Smooth muscle cell (in vitro differentiated cells): Measurements from ENCODE around the gene ROBO1. TPM values are rescaled to one million over a fixed set of nuclear protein-coding genes. Genes with fewer than 3 reads are reported as not detected.
A peak's percentile ranks its signal among the peaks of the same experiment; 100 is the strongest.

Experiments used
- DNase-seq: peaks from one replicate; lab custom pipeline; 2025; ENCODE audit not compliant: unreplicated experiment; lab: John Stamatoyannopoulos, UW
- H2AFZ ChIP-seq: fragments of 200-600 bp; sonication (generic); 2 replicates; pipeline ENCODE4 v1.6.0; 2016; ENCODE audit warnings: antibody characterized with exemption, low read depth, mild to moderate bottlenecking
- H3F3A ChIP-seq: fragments of 200-600 bp; sonication (generic); 2 replicates; pipeline ENCODE4 v1.6.0; 2017; ENCODE audit warnings: antibody characterized with exemption, low read depth
- H3K27ac ChIP-seq: fragments of 200-600 bp; sonication (generic); 2 replicates; pipeline ENCODE4 v1.5.1; 2016; ENCODE audit warnings: low read depth, mild to moderate bottlenecking
- H3K27me3 ChIP-seq: fragments of 200-600 bp; sonication (generic); 2 replicates; pipeline ENCODE4 v1.6.1; 2016; ENCODE audit warnings: low read depth, mild to moderate bottlenecking
- H3K36me3 ChIP-seq: fragments of 200-600 bp; sonication (generic); 2 replicates; pipeline ENCODE4 v1.5.1; 2016; ENCODE audit warnings: low read depth
- H3K4me1 ChIP-seq: fragments of 200-600 bp; sonication (generic); 2 replicates; pipeline ENCODE4 v1.5.1; 2016; ENCODE audit warnings: low read depth
- H3K4me2 ChIP-seq: fragments of 200-600 bp; sonication (generic); 2 replicates; pipeline ENCODE4 v1.6.0; 2016; ENCODE audit warnings: mild to moderate bottlenecking
- H3K4me3 ChIP-seq: fragments of 200-600 bp; sonication (generic); 2 replicates; pipeline ENCODE4 v1.5.1; 2016; ENCODE audit warnings: mild to moderate bottlenecking
- H3K79me2 ChIP-seq: fragments of 200-600 bp; sonication (generic); 2 replicates; pipeline ENCODE4 v1.6.0; 2016; ENCODE audit warnings: low read depth, mild to moderate bottlenecking
- H3K9ac ChIP-seq: fragments of 200-600 bp; sonication (generic); 2 replicates; pipeline ENCODE4 v1.6.0; 2016; ENCODE audit warnings: low read depth
- H3K9me3 ChIP-seq: fragments of 200-600 bp; sonication (generic); replicated peaks from 2 replicates; pipeline ENCODE4 v1.5.1; 2016; ENCODE audit warnings: low read depth
- H4K20me1 ChIP-seq: fragments of 200-600 bp; sonication (generic); 2 replicates; pipeline ENCODE4 v1.6.0; 2016; ENCODE audit warnings: low read depth
- WGBS: methylation state at CpG from one replicate; pipeline ENCODE4 v1.1.7; 2016; ENCODE audit warnings: low lambda C conversion rate; 5-methylcytosine and 5-hydroxymethylcytosine counted together
- polyA plus RNA-seq: library from polyadenylated mRNA; unstranded; fragments of >200 nt; fragmentation: Nextera tagmentation; extraction: Ambion mirVana; gene quantifications from 2 replicates; pipeline ENCODE4 v1.2.1, GENCODE V29; 2016
- total RNA-seq: library from RNA; depleted of rRNA; stranded (reverse); fragments of >200 nt; gene quantifications from 2 replicates; pipeline ENCODE4 v1.2.3, GENCODE V29; 2014
- TF ChIP-seq, protein P1 (sequence below): fragments of 200-600 bp; sonication (generic); IDR thresholded peaks from 2 replicates; pipeline ENCODE4 v1.5.1; 2017; ENCODE audit warnings: borderline replicate concordance, mild to moderate bottlenecking, antibody characterized with exemption; ENCODE audit not compliant: insufficient read depth, poor library complexity, severe bottlenecking

Gene ROBO1
- total and polyA plus RNA-seq, 2 experiments from 2014 or later = 30.5 to 79.5 TPM

DNA sequence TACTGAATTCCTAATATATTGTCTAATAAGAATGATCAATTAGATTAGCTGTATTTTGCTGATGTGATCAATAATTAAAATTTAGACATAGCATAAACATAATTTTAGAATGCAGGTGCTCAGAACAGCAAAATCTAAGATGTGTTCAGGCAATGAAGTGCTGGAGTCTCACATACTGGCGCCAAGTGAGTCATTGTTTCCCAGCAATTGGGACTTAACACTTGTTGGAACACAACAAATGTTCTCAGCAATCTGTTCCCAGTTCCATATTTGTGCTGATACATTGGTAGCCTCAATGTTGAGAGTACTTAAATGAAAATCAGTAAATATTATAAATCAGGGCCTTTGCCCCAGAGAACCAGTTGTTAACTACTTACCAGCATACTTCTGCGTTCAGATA lies 619.0 kb downstream of the ROBO1 start:
- WGBS = 90% methylated on average over 2 of the region's 2 CpGs
- Histone ChIP-seq H3F3A (no peaks in the 10 kb centered on the region), H3K9ac (no peak overlapping the region), H3K4me3 (no peak overlapping the region), H3K27ac (no peak overlapping the region), H2AFZ (no peak overlapping the region), H3K27me3 (no peaks in the 10 kb centered on the region), H3K79me2 (no peaks in the 10 kb centered on the region), H3K36me3 (no peaks in the 10 kb centered on the region), H3K4me2 (no peak overlapping the region), H3K4me1 (no peaks in the 10 kb centered on the region), H3K9me3 (no peaks in the 10 kb centered on the region), H4K20me1 (no peaks in the 10 kb centered on the region)
- TF ChIP-seq, protein P1, sequence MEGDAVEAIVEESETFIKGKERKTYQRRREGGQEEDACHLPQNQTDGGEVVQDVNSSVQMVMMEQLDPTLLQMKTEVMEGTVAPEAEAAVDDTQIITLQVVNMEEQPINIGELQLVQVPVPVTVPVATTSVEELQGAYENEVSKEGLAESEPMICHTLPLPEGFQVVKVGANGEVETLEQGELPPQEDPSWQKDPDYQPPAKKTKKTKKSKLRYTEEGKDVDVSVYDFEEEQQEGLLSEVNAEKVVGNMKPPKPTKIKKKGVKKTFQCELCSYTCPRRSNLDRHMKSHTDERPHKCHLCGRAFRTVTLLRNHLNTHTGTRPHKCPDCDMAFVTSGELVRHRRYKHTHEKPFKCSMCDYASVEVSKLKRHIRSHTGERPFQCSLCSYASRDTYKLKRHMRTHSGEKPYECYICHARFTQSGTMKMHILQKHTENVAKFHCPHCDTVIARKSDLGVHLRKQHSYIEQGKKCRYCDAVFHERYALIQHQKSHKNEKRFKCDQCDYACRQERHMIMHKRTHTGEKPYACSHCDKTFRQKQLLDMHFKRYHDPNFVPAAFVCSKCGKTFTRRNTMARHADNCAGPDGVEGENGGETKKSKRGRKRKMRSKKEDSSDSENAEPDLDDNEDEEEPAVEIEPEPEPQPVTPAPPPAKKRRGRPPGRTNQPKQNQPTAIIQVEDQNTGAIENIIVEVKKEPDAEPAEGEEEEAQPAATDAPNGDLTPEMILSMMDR = no peak
- DNase-seq = no peak

DNA sequence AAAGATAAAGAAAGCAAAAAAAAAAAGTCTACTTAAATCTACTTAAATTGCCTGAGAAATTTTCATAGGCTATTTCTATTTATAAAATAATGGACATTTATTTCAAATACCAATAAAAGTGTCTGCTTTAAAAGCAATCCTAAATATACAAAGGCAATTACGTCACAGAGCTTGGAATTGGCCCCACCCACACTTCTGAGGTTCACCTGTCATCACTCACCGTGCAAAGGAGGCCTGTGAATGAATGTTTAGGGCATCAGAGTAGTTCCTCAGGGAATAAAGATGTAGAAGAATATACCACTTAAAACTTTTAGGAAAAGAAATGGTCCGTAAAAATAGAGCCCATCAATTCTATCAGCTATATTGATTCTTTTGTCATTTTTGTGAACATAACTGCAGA lies 621.8 kb downstream of the ROBO1 start:
- Histone ChIP-seq H3K9me3 (no peaks in the 10 kb centered on the region), H3K4me2 (no peak overlapping the region), H3K27ac (no peak overlapping the region), H3K4me3 (no peak overlapping the region), H3K79me2 (no peaks in the 10 kb centered on the region), H4K20me1 (no peaks in the 10 kb centered on the region), H2AFZ (no peak overlapping the region), H3K9ac (no peak overlapping the region), H3F3A (no peaks in the 10 kb centered on the region), H3K4me1 (no peaks in the 10 kb centered on the region), H3K36me3 (no peaks in the 10 kb centered on the region), H3K27me3 (no peaks in the 10 kb centered on the region)
- TF ChIP-seq, protein P1 = no peak
- DNase-seq = no peak
- 79% methylated on average over 3 of the region's 3 CpGs for WGBS

DNA sequence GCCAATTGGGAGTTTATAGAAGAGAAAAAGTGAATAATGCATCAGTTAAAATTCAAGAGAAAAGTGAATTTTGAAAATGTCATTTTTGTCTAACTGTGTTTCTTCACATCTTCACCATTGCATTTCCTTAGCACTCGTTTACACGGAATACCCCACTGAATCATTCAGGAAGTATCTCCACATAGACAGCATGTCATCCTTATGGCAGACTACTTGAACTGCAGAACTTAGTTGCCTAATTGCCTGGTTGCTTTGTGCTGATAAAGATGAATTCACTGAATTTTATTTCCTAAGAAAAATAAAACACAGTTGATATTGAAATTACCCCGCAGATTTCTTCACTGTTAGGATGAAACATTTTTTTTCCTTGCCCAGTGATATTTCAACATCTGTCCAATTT lies 627.1 kb downstream of the ROBO1 start:
- H3K4me1 ChIP-seq = peaks cover 4% of the 10 kb centered on the region
- H3K27ac ChIP-seq = peak overlapping the region; percentile 52
- no peaks in the 10 kb centered on the region for H3F3A ChIP-seq
- no peak overlapping the region for H2AFZ ChIP-seq
- no peak overlapping the region for H3K4me2 ChIP-seq
- no peak overlapping the region for H3K4me3 ChIP-seq
- 45% methylated on average over 3 of the region's 3 CpGs for WGBS
- TF ChIP-seq, protein P1 = no peak
- H3K79me2 ChIP-seq = no peaks in the 10 kb centered on the region
- no peaks in the 10 kb centered on the region for H3K36me3 ChIP-seq
- H3K9ac ChIP-seq = no peak overlapping the region
- H3K9me3 ChIP-seq = no peaks in the 10 kb centered on the region
- no peak for DNase-seq
- no peaks in the 10 kb centered on the region for H3K27me3 ChIP-seq
- H4K20me1 ChIP-seq = no peaks in the 10 kb centered on the region

DNA sequence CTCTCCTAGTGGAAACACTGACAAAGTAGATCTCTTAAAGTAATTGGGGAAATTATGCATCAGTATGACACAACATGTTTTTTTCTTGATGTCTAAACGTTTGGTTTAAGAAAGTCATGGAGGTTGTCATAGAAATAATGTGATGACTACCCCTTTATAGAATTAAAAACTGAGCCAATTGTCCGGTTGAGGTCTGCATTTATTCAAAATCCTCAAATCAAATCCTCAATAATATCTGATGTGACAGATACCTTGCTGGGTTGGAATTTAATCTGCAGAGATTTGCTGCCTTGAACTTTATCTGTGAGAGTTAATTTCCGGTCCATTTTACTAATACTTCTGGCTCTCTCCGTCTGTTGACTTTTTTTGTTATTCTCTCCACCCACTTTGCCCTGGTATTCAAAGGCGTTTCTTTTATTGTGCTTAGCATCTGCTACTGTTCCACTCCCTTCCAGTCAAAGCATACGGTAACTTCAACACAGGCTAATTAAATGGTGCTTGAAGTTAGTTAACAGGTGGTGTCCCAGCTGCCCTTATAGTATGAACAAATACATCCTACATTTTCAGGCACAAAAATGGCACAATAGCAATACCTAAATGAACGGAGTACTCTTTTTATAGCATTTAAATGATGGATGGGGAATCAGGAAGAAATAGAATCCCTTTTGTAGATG lies 628.3 kb downstream of the ROBO1 start:
- WGBS = 65% methylated on average over 7 of the region's 7 CpGs
- Histone ChIP-seq H3K79me2 (no peaks in the 10 kb centered on the region), H3K9ac (no peak overlapping the region), H3K9me3 (no peaks in the 10 kb centered on the region), H3K36me3 (no peaks in the 10 kb centered on the region), H3F3A (no peaks in the 10 kb centered on the region), H3K4me3 (no peak overlapping the region), H2AFZ (peak overlapping the region; percentile 4), H3K4me2 (no peak overlapping the region), H3K27me3 (no peaks in the 10 kb centered on the region), H3K4me1 (peaks cover 4% of the 10 kb centered on the region), H4K20me1 (no peaks in the 10 kb centered on the region), H3K27ac (no peak overlapping the region)
- TF ChIP-seq, protein P1 = no peak
- DNase-seq = no peak
